Upper lobe of left lung (tissue), 6 donors: ENCODE results near the gene COLEC11. TPM values are rescaled to one million over a fixed set of nuclear protein-coding genes. Genes with fewer than 3 reads are reported as not detected.
A peak's percentile ranks its signal among the peaks of the same experiment; 100 is the strongest.

Source experiments
- ATAC-seq, 2 donors: fragments of 200-7000 bp; cut with Tn5 transposase; one replicate each; pipeline ENCODE4 v1.9.1; 2022; ENCODE audit warnings: mild to moderate bottlenecking in 2 of 2, moderate library complexity in 2 of 2; ENCODE audit not compliant: low FRiP score in 2 of 2
- DNase-seq, 2 donors: peaks; one replicate each; pipeline ENCODE4 v3.0.0-alpha.2; 2019 to 2020
- H3K27ac ChIP-seq, 4 donors: fragments of 200-600 bp; sonication (generic); one replicate each; pipeline ENCODE4 v1.5.1; 2016 to 2019
- H3K27me3 ChIP-seq, 4 donors: fragments of 200-600 bp; sonication (generic); one replicate each; pipeline ENCODE4 v1.5.1; 2017 to 2019
- H3K36me3 ChIP-seq, 4 donors: fragments of 200-600 bp; sonication (generic); one replicate each; pipeline ENCODE4 v1.5.1; 2016 to 2019
- H3K4me1 ChIP-seq, 4 donors: fragments of 200-600 bp; sonication (generic); one replicate each; pipeline ENCODE4 v1.5.1; 2018 to 2019
- H3K4me3 ChIP-seq, 4 donors: fragments of 200-600 bp; sonication (generic); one replicate each; pipeline ENCODE4 v1.5.1; 2017 to 2019; ENCODE audit warnings: mild to moderate bottlenecking in 2 of 4, moderate library complexity in 1 of 4
- H3K9me3 ChIP-seq, 4 donors: fragments of 200-600 bp; sonication (generic); one replicate each; pipeline ENCODE4 v1.5.1; 2018 to 2019
- CTCF ChIP-seq, 6 experiments: fragments of 450-650 bp in 4 of 6; fragments of 200-600 bp in 2 of 6; sonication (generic) in 2 of 6; IDR thresholded peaks; one replicate each; pipeline ENCODE4 v1.5.1; 2016 to 2019; ENCODE audit warnings: antibody characterized with exemption in 6 of 6
- EP300 ChIP-seq, 4 donors: sonication (generic); formaldehyde crosslinking; IDR thresholded peaks; one replicate each; pipeline ENCODE4 v1.5.1; 2017; ENCODE audit warnings: antibody characterized with exemption in 4 of 4, control low read depth in 2 of 4
- POLR2A ChIP-seq, 4 donors: fragments of 450-650 bp; IDR thresholded peaks; one replicate each; pipeline ENCODE4 v1.5.1; 2016 to 2017; ENCODE audit warnings: antibody characterized with exemption in 4 of 4, mild to moderate bottlenecking in 2 of 4
- POLR2AphosphoS5 ChIP-seq, 2 donors: sonication (generic); formaldehyde crosslinking; IDR thresholded peaks; one replicate each; pipeline ENCODE4 v1.5.1; 2017; ENCODE audit warnings: antibody characterized with exemption in 2 of 2
- WGBS, 2 donors: methylation state at CpG; one replicate each; pipeline ENCODE4 v1.1.5; 2017 to 2018; 5-methylcytosine and 5-hydroxymethylcytosine counted together
- total RNA-seq, 6 donors: library from RNA; depleted of rRNA in 4 of 6; stranded (reverse); fragments of >200 nt in 4 of 6; gene quantifications; one replicate each; pipeline versions ENCODE4 v1.1.0 to v1.2.1, GENCODE V29; 2016 to 2021
- donor health status: DM: no; HTN: no; CAD: no; lungs with moderate emphysema.
- donor health status: DM: no; HTN: yes; CAD: no; lungs with severe emphysema.

COLEC11 gene
- total RNA-seq, 6 donors from 2014 or later: 0.79 to 2.3 (median 1.3) TPM; not detected in 1

- no peak for ATAC-seq
- Histone ChIP-seq H3K36me3 (no peaks in the 10 kb centered on the region), H3K27ac (no peak overlapping the region), H3K4me1 (peaks cover 0 to 14% (median 6%) of the 10 kb centered on the region in 4 donors), H3K4me3 (no peak overlapping the region), H3K27me3 (no peaks in the 10 kb centered on the region), H3K9me3 (no peaks in the 10 kb centered on the region)
- WGBS, 2 donors: 79% methylated on average over 6 of the region's 6 CpGs
- TF ChIP-seq CTCF (IDR thresholded peaks at IDR 0.05) (no peak), POLR2A (IDR thresholded peaks at IDR 0.05) (no peak), EP300 (IDR thresholded peaks at IDR 0.05) (no peak), POLR2AphosphoS5 (IDR thresholded peaks at IDR 0.05) (no peak)
- no peak for DNase-seq
Observed at GRCh38 chr2:3595985-3596384, 1.1 kb downstream of the COLEC11 start.

GRCh38 chr2:3596901-3597417 lies 2.0 kb downstream of the COLEC11 start:
- WGBS, 2 donors: 77 to 83% methylated on average over 16 of the region's 16 CpGs
- DNase-seq: no peak
- no peak for ATAC-seq

GRCh38 chr2:3597567-3597966 lies 2.7 kb downstream of the COLEC11 start:
- TF ChIP-seq POLR2A (IDR thresholded peaks at IDR 0.05): no peak
- TF ChIP-seq CTCF (IDR thresholded peaks at IDR 0.05): no peak
- no peak for TF ChIP-seq POLR2AphosphoS5 (IDR thresholded peaks at IDR 0.05)
- no peak for TF ChIP-seq EP300 (IDR thresholded peaks at IDR 0.05)
- ATAC-seq: no peak
- Histone ChIP-seq H3K4me3 (no peak overlapping the region), H3K4me1 (peaks cover 0 to 14% (median 6%) of the 10 kb centered on the region in 4 donors), H3K9me3 (no peaks in the 10 kb centered on the region), H3K36me3 (no peaks in the 10 kb centered on the region), H3K27me3 (no peaks in the 10 kb centered on the region), H3K27ac (no peak overlapping the region)
- 73 to 85% methylated on average over 6 of the region's 6 CpGs for WGBS, 2 donors
- DNase-seq: no peak

More at GRCh38 chr2:3596901-3597417, 2.0 kb downstream of the COLEC11 start:
- peaks cover 0 to 14% (median 6%) of the 10 kb centered on the region in 4 donors for H3K4me1 ChIP-seq
- H3K27ac ChIP-seq: no peak overlapping the region
- no peaks in the 10 kb centered on the region for H3K36me3 ChIP-seq
- H3K27me3 ChIP-seq: no peaks in the 10 kb centered on the region
- TF ChIP-seq CTCF (IDR thresholded peaks at IDR 0.05) (no peak), EP300 (IDR thresholded peaks at IDR 0.05) (no peak), POLR2AphosphoS5 (IDR thresholded peaks at IDR 0.05) (no peak), POLR2A (IDR thresholded peaks at IDR 0.05) (no peak)
- H3K4me3 ChIP-seq: no peak overlapping the region
- H3K9me3 ChIP-seq: no peaks in the 10 kb centered on the region

GRCh38 chr2:3598197-3598910 lies 3.4 kb downstream of the COLEC11 start:
- Histone ChIP-seq H3K4me3 (no peak overlapping the region), H3K9me3 (no peaks in the 10 kb centered on the region), H3K27ac (no peak overlapping the region), H3K36me3 (no peaks in the 10 kb centered on the region), H3K27me3 (no peaks in the 10 kb centered on the region), H3K4me1 (peaks cover 0 to 14% (median 6%) of the 10 kb centered on the region in 4 donors)
- DNase-seq (peak in 1 of 2 donors; percentile 59), ATAC-seq (no peak)
- no peak for TF ChIP-seq EP300 (IDR thresholded peaks at IDR 0.05)
- no peak for TF ChIP-seq CTCF (IDR thresholded peaks at IDR 0.05)
- no peak for TF ChIP-seq POLR2AphosphoS5 (IDR thresholded peaks at IDR 0.05)
- TF ChIP-seq POLR2A (IDR thresholded peaks at IDR 0.05): no peak
- 64 to 74% methylated on average over 22 of the region's 22 CpGs for WGBS, 2 donors
